ENCODE data around the gene TMPRSS9.
"Not testable (repeated sequence)": the region's sequence is repeated elsewhere in the genome, so short reads cannot be mapped to it uniquely, and the experiment has no call there.

TMPRSS9 gene

DNA sequence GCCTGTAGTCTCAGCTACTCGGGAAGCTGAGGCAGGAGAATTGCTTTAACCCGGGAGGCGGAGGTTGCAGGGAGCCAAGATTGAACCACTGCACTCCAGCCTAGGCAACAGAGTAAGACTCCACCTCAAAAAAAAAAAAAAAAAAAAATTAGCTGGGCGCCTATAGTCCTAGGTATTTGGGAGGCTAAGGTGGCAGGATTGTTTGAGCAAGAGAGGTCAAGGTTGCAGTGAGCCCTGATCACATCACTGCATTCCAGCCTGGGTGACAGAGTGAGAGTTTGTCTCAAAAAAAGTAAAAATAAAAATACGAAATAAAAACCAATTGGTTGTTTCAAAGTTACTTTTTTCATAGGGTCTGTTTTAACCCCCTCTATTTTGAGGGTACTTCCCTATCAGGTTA lies 98.0 kb downstream of the TMPRSS9 start:
- H3K27me3 ChIP-seq (ENCODE audit: control insufficient read depth in 1 of 2, insufficient read depth in 2 of 2, low read length in 2 of 2) = no peaks in the 10 kb centered on the region
- H3K9ac ChIP-seq (ENCODE audit: low read depth in 1 of 2, low read length in 2 of 2) = no peak overlapping the region
- H3K9me3 ChIP-seq (ENCODE audit: control insufficient read depth in 1 of 2, low read length in 2 of 2) = no peaks in the 10 kb centered on the region
- no peaks in the 10 kb centered on the region for H3K36me3 ChIP-seq (ENCODE audit: control insufficient read depth in 1 of 2, insufficient read depth in 2 of 2, low read length in 2 of 2)
- no peak overlapping the region for H3K27ac ChIP-seq (ENCODE audit: low read depth, low read length)
- H3K4me1 ChIP-seq (ENCODE audit: control insufficient read depth in 1 of 2, insufficient read depth in 2 of 2, low read length in 2 of 2) = peaks cover 4 to 24% of the 10 kb centered on the region in 2 donors
- no peak overlapping the region for H3K4me3 ChIP-seq (ENCODE audit: low read depth in 1 of 2, low read length in 2 of 2)

DNA sequence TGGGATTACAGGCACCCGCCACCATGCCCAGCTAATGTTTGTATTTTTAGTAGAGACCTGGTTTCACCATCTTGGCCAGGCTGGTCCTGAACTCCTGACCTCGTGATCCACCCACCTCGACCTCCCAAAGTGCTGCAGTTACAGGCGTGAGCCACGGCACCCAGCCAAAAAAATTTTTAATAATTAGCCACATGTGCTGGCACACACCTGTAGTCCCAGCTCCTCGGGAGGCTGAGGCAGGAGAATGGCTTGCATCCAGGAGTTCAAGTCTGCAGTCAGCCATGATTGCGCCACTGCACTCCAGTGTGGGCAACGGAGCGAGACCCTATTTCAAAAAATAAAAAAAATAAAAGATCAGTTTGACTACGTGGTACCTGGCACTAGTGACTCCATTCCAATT lies 98.7 kb downstream of the TMPRSS9 start:
- not testable (repeated sequence) for H3K36me3 ChIP-seq (ENCODE audit: control insufficient read depth in 1 of 2, insufficient read depth in 2 of 2, low read length in 2 of 2)

DNA sequence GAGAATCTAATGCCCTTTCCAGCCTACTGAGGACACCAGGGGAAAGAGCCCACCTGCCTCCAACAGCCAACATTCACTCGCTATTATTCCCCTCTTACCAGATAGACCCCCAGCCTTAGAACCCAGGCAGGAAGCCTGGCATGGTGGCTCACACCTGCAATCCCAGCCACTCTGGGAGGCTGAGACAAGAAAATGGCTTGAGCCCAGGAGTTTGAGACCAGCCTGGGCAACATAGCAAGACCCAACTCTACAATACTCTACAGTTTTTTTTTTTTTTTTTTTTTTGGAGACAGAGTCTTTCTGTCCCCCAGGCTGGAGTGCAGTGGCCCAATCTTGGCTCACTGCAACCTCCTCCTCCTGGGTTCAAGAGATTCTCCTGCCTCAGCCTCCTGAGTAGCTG lies 100.2 kb downstream of the TMPRSS9 start:
- Histone ChIP-seq H3K27ac (ENCODE audit: low read depth, low read length) (no peak overlapping the region), H3K36me3 (ENCODE audit: control insufficient read depth in 1 of 2, insufficient read depth in 2 of 2, low read length in 2 of 2) (no peaks in the 10 kb centered on the region), H3K9ac (ENCODE audit: low read depth in 1 of 2, low read length in 2 of 2) (no peak overlapping the region), H3K9me3 (ENCODE audit: control insufficient read depth in 1 of 2, low read length in 2 of 2) (no peaks in the 10 kb centered on the region), H3K4me1 (ENCODE audit: control insufficient read depth in 1 of 2, insufficient read depth in 2 of 2, low read length in 2 of 2) (peaks cover 4 to 23% of the 10 kb centered on the region in 2 donors), H3K4me3 (ENCODE audit: low read depth in 1 of 2, low read length in 2 of 2) (no peak overlapping the region), H3K27me3 (ENCODE audit: control insufficient read depth in 1 of 2, insufficient read depth in 2 of 2, low read length in 2 of 2) (no peaks in the 10 kb centered on the region)

More for the DNA sequence above, 98.7 kb downstream of the TMPRSS9 start:
- H3K27ac ChIP-seq (ENCODE audit: low read depth, low read length); H3K9me3 ChIP-seq (ENCODE audit: control insufficient read depth in 1 of 2, low read length in 2 of 2); H3K27me3 ChIP-seq (ENCODE audit: control insufficient read depth in 1 of 2, insufficient read depth in 2 of 2, low read length in 2 of 2); H3K4me3 ChIP-seq (ENCODE audit: low read depth in 1 of 2, low read length in 2 of 2); H3K9ac ChIP-seq (ENCODE audit: low read depth in 1 of 2, low read length in 2 of 2): not testable (repeated sequence)
- H3K4me1 ChIP-seq (ENCODE audit: control insufficient read depth in 1 of 2, insufficient read depth in 2 of 2, low read length in 2 of 2) = peaks cover 4 to 24% of the 10 kb centered on the region in 2 donors

DNA sequence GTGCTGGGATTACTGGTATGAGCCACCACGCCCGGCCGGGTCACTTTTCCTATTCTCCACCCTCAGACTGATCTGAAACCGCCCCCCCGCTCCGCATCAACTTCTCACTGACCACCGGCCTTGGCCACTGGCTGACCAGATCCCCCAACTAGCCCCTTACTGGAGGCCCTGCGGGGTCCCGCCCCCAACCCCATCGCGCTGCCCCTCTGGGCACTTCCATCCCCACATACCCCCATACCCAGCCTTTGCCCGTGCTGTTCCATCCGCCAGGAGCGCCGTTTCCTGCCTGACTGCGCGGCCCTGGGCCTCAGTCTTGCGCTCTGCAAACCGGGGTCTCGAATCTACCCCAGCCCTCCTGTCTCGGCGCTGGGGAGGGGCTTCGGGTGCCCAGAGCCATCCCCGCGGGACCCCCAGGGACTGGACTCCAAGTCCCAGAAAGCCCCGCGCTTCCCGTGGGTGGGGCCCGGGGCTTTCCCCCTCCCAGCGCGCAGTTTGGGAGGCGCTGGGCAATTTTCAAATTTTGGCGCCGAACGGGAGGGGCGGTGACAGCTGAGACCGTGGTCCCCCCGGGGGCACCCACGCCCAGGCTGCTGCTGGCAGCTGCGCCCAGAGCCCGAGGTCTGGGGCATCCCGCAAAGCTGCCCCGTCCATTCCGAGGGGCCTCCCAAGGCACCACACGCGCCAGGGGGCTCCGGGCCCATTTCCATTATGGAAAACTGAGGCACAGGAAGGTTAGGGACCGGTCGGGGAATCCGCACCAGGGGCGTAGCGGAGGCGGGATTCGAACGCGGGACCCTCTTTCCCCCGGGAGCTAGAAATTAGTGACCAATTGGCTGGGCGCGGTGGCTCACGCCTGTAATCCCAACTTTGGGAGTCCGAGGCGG lies 101.9 kb downstream of the TMPRSS9 start:
- peak overlapping the region; percentile 62 to 75 for H3K4me3 ChIP-seq (ENCODE audit: low read depth in 1 of 2, low read length in 2 of 2)
- no peaks in the 10 kb centered on the region for H3K27me3 ChIP-seq (ENCODE audit: control insufficient read depth in 1 of 2, insufficient read depth in 2 of 2, low read length in 2 of 2)
- H3K9me3 ChIP-seq (ENCODE audit: control insufficient read depth in 1 of 2, low read length in 2 of 2) = no peaks in the 10 kb centered on the region
- H3K27ac ChIP-seq (ENCODE audit: low read depth, low read length) = no peak overlapping the region
- H3K36me3 ChIP-seq (ENCODE audit: control insufficient read depth in 1 of 2, insufficient read depth in 2 of 2, low read length in 2 of 2) = no peaks in the 10 kb centered on the region
- peaks cover 0 to 15% of the 10 kb centered on the region in 2 donors for H3K4me1 ChIP-seq (ENCODE audit: control insufficient read depth in 1 of 2, insufficient read depth in 2 of 2, low read length in 2 of 2)
- peak overlapping the region; percentile 32 to 39 for H3K9ac ChIP-seq (ENCODE audit: low read depth in 1 of 2, low read length in 2 of 2)

DNA sequence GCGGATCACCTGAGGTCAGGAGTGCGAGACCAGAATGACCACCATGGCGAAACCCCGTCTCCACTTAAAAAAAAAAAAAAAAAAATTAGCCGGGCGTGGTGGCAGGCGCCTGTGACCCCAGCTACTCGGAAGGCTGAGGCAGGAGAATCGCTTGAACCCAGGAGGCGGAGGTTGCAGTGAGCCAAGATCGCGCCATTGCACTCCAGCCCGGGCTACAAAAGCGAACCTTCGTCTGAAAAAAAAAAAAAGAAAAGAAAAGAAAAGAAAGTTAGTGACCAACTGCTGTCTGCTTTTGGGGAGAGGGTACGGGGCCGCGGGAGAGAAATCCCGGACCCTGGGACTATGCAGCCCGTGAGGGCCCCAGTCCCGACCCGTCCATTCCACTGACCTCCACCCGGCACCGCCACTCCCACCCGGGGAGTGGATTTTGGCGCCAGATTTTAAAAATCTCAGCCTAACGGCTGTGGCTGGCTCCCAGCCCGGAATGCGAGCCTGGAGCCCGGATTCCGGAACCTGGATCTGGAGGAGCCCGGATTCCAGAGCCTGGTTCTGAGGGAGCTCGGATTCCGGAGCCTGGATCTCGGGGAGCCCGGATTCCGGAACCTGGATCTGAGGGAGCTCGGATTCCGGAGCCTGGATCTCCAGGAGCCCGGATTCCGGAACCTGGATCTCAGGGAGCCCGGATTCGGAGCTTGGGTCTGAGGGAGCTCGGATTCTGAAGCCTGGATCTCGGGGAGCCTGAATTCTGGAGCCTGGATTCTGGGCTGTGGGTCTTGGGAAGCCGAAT lies 102.8 kb downstream of the TMPRSS9 start:
- Histone ChIP-seq H3K36me3 (ENCODE audit: control insufficient read depth in 1 of 2, insufficient read depth in 2 of 2, low read length in 2 of 2) (no peaks in the 10 kb centered on the region), H3K27me3 (ENCODE audit: control insufficient read depth in 1 of 2, insufficient read depth in 2 of 2, low read length in 2 of 2) (no peaks in the 10 kb centered on the region), H3K9ac (ENCODE audit: low read depth in 1 of 2, low read length in 2 of 2) (peak overlapping the region; percentile 4 to 32), H3K27ac (ENCODE audit: low read depth, low read length) (peak overlapping the region; percentile 3), H3K4me3 (ENCODE audit: low read depth in 1 of 2, low read length in 2 of 2) (peak overlapping the region in 1 of 2 donors; percentile 75), H3K4me1 (ENCODE audit: control insufficient read depth in 1 of 2, insufficient read depth in 2 of 2, low read length in 2 of 2) (peaks cover 0 to 11% of the 10 kb centered on the region in 2 donors), H3K9me3 (ENCODE audit: control insufficient read depth in 1 of 2, low read length in 2 of 2) (no peaks in the 10 kb centered on the region)

DNA sequence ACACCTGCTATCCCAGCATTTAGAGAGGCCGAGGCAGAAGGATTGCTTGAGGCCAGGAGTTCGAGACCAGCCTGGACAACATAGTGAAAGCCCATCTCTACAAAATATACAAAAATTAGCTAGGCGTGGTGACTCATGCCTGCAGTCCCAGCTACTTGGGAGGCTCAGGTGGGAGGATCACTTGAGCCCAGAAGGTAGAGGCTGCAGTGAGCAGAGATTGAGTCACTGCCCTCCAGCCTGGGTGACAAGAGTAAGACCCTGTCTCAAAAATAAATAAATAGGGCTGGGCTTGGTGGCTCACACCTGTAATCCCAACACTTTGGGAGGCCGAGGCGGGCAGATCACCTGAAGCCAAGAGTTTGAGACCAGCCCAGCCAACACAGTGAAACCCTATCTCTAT lies 103.6 kb downstream of the TMPRSS9 start:
- not testable (repeated sequence) for H3K27ac ChIP-seq (ENCODE audit: low read depth, low read length); H3K9ac ChIP-seq (ENCODE audit: low read depth in 1 of 2, low read length in 2 of 2); H3K9me3 ChIP-seq (ENCODE audit: control insufficient read depth in 1 of 2, low read length in 2 of 2)

DNA sequence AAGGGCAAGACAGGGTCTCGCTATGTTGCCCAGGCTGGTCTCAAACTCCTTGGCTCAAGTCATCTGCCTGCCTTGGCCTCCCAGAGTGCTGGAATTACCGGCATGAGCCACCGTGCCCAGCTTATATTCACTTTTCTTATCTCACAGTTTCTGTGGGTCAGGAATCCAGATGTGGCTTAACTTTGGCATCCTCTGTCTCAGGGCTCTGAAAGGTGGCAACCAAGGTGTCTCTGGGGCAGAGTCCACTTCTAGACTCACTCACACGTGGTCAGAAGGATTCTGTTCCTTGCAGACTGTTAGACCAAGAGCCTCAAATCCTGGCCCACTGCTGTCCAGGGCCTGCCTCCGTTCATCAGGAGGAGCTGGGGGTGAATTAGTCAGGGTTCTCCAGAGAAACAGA lies 104.3 kb downstream of the TMPRSS9 start:
- H3K36me3 ChIP-seq (ENCODE audit: control insufficient read depth in 1 of 2, insufficient read depth in 2 of 2, low read length in 2 of 2) = no peaks in the 10 kb centered on the region
- no peak overlapping the region for H3K27ac ChIP-seq (ENCODE audit: low read depth, low read length)
- no peaks in the 10 kb centered on the region for H3K9me3 ChIP-seq (ENCODE audit: control insufficient read depth in 1 of 2, low read length in 2 of 2)
- no peak overlapping the region for H3K4me3 ChIP-seq (ENCODE audit: low read depth in 1 of 2, low read length in 2 of 2)
- H3K9ac ChIP-seq (ENCODE audit: low read depth in 1 of 2, low read length in 2 of 2) = no peak overlapping the region
- no peaks in the 10 kb centered on the region for H3K27me3 ChIP-seq (ENCODE audit: control insufficient read depth in 1 of 2, insufficient read depth in 2 of 2, low read length in 2 of 2)
- peaks cover 0 to 11% of the 10 kb centered on the region in 2 donors for H3K4me1 ChIP-seq (ENCODE audit: control insufficient read depth in 1 of 2, insufficient read depth in 2 of 2, low read length in 2 of 2)

More for the DNA sequence above, 103.6 kb downstream of the TMPRSS9 start:
- H3K4me3 ChIP-seq (ENCODE audit: low read depth in 1 of 2, low read length in 2 of 2); H3K27me3 ChIP-seq (ENCODE audit: control insufficient read depth in 1 of 2, insufficient read depth in 2 of 2, low read length in 2 of 2); H3K36me3 ChIP-seq (ENCODE audit: control insufficient read depth in 1 of 2, insufficient read depth in 2 of 2, low read length in 2 of 2): not testable (repeated sequence)
- H3K4me1 ChIP-seq (ENCODE audit: control insufficient read depth in 1 of 2, insufficient read depth in 2 of 2, low read length in 2 of 2) = peaks cover 0 to 11% of the 10 kb centered on the region in 2 donors

DNA sequence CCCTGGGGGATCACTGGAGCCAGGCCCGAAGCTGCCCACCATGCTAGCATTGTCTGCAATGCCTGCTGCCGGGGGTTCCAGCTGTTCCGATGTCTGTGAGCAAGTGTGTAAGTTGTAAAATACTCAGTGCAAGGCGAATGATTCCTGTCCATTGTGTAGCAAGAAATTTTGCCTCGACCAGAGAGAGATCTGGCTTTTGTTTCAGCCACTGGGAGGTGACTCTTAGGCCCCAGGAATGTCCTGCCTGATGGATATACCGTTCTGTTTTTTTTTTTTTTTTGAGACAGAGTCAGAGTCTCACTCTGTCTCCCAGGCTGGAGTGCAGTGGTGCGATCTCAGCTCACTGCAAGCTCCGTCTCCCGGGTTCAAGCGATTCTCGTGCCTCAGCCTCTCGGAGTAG lies 108.5 kb downstream of the TMPRSS9 start:
- no peaks in the 10 kb centered on the region for H3K9me3 ChIP-seq (ENCODE audit: control insufficient read depth in 1 of 2, low read length in 2 of 2)
- H3K27ac ChIP-seq (ENCODE audit: low read depth, low read length) = no peak overlapping the region
- no peaks in the 10 kb centered on the region for H3K27me3 ChIP-seq (ENCODE audit: control insufficient read depth in 1 of 2, insufficient read depth in 2 of 2, low read length in 2 of 2)
- no peaks in the 10 kb centered on the region for H3K4me1 ChIP-seq (ENCODE audit: control insufficient read depth in 1 of 2, insufficient read depth in 2 of 2, low read length in 2 of 2)
- H3K36me3 ChIP-seq (ENCODE audit: control insufficient read depth in 1 of 2, insufficient read depth in 2 of 2, low read length in 2 of 2) = no peaks in the 10 kb centered on the region
- no peak overlapping the region for H3K9ac ChIP-seq (ENCODE audit: low read depth in 1 of 2, low read length in 2 of 2)
- H3K4me3 ChIP-seq (ENCODE audit: low read depth in 1 of 2, low read length in 2 of 2) = no peak overlapping the region

DNA sequence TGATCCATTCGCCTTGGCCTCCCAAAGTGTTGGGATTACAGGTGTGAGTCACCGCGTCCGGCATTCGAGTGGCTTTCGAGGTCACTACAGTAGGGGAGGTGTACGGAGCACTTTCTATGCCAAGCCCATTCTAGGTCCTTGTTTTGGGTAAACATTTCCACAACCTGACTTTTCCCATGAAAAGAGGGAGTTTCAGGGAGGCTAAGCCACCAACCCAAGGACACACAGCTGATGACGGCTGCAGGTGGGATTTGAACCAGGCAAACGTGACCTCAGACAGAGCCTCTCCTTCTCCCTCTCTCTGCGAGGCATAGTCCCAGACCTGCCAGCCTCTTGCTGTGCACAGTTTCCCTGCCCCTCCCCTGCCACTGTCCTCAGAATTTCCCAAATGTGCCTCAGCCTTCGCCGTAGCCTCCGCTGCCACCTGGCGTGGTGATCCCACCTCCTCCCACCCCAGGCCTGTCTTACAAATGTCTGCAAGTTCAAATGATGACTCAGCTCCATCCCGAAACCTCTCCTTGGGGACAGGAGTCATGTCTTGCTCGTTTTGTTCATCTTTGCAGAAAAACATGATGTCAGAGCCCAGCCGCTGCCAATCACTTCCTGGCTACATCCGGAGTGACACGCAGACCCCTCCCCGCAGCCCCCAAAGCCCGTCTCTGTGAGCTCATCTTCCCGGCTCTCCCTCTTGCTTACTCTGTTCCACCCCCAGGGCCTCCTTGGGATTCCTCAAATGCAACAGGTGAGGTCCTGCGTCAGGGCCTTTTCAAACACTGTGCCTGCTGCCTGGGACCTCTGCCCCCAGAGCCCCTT lies 109.2 kb downstream of the TMPRSS9 start:
- Histone ChIP-seq H3K36me3 (ENCODE audit: control insufficient read depth in 1 of 2, insufficient read depth in 2 of 2, low read length in 2 of 2) (no peaks in the 10 kb centered on the region), H3K9ac (ENCODE audit: low read depth in 1 of 2, low read length in 2 of 2) (no peak overlapping the region), H3K27ac (ENCODE audit: low read depth, low read length) (no peak overlapping the region), H3K27me3 (ENCODE audit: control insufficient read depth in 1 of 2, insufficient read depth in 2 of 2, low read length in 2 of 2) (no peaks in the 10 kb centered on the region), H3K4me3 (ENCODE audit: low read depth in 1 of 2, low read length in 2 of 2) (no peak overlapping the region), H3K4me1 (ENCODE audit: control insufficient read depth in 1 of 2, insufficient read depth in 2 of 2, low read length in 2 of 2) (no peaks in the 10 kb centered on the region), H3K9me3 (ENCODE audit: control insufficient read depth in 1 of 2, low read length in 2 of 2) (no peaks in the 10 kb centered on the region)

DNA sequence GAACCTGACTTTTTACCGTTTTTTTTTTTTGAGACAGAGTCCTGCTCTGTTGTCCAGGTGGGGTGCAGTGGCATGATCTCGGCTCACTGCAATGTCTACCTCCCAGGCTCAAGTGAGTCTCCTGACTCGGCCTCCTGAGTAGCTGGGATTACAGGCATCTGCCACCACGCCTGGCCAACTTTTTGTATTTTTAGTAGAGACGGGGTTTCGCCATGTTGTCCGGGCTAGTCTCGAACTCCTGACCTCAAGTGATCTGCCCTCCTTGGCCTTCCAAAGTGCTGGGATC lies 109.8 kb downstream of the TMPRSS9 start:
- not testable (repeated sequence) for H3K36me3 ChIP-seq (ENCODE audit: control insufficient read depth in 1 of 2, insufficient read depth in 2 of 2, low read length in 2 of 2); H3K4me1 ChIP-seq (ENCODE audit: control insufficient read depth in 1 of 2, insufficient read depth in 2 of 2, low read length in 2 of 2); H3K27ac ChIP-seq (ENCODE audit: low read depth, low read length); H3K27me3 ChIP-seq (ENCODE audit: control insufficient read depth in 1 of 2, insufficient read depth in 2 of 2, low read length in 2 of 2); H3K9ac ChIP-seq (ENCODE audit: low read depth in 1 of 2, low read length in 2 of 2); H3K4me3 ChIP-seq (ENCODE audit: low read depth in 1 of 2, low read length in 2 of 2); H3K9me3 ChIP-seq (ENCODE audit: control insufficient read depth in 1 of 2, low read length in 2 of 2)
